CD4-positive, alpha-beta T cell treated with Interleukin-1 beta for 1 hour (primary cell): Measurements from ENCODE around the gene ACCS.

Experiments used
- DNase-seq, 2 donors: peaks; one replicate each; pipeline ENCODE4 v3.0.0-alpha.2; 2020 to 2022

ACCS gene

GRCh38 chr11:44095506-44096359 is 29.7 kb downstream of the ACCS start, which contains the start of gene EXT2:
EXT2 (plus strand) TSS chr11:44095678; CDS start chr11:44107713, 12,035 bp downstream.
- DNase-seq = peak; percentile 87

DNA sequence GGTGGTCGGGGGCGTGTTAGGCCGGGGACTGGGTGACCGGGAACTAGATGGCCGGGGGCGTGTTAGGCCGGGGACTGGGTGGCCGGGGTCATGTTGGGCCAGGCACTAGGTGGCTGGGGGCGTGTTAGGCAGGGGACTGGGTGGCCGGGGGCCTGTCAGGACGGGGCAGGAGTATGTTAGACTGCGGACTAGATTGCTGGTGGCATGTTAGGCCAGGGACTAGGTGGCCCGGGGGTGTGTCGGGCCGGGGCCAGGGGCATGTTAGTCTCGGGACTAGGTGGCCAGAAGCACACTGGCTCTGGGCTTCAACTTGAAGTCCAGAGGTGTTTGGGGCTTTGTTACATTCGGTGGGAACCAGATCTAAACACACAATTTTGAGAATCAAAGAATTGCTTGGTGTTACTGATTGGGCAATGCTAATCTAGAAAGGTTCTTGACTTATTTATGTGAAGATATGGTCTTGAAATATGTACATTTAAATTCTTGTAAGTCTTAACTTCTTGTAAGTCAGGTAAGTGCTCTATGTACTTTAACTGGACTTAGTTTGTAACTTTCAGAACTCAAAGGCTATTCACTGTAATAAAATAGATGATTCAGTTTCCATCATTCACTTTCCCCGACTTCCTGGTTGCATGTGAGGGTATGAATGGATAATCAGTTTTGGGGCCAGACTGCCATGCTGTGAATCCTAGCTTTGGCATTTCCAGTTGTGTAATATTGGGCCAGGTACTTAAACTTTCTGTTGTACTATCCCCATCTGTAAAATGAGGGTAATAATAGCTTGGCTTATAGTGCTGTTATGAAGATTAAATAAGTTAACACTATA is 30.5 kb downstream of the ACCS start:
- no peak for DNase-seq

DNA sequence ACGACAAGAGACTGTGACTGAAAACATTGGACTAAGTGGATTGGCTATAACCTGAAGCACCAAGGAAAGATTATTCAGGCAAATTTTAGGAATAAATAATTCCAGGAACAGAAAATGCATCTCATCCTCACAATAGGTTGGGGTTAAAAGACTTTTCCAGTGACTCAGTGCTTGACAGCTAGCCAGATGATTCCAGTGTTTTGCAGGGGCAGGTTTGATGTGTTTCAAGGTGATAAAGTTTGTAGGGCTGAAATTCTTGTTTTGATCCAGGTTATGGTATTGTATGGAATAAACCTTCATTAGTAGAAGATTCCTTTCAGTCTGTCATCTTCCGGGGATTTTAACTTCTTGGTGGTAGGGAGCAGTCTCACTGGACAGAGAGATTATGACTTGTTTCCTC is 31.8 kb downstream of the ACCS start:
- no peak for DNase-seq

DNA sequence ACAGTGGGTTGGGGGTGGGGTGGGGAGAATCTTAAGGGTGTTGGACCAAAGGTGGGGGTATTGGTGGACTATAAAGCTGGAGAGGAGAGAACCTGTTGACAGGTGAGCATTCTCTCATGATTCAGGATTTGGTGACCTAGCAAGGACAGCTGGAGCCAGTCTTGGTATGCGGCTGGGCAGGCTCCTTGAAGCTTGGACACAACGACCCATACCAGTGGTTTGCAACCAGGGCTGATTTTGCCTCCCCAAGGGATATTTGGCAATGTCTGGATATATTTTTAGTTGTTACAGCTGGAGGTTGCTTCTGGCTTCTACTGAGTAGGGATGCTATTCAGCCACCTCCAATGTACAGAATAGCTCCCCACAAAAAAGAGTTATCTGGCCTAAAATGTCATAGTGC is 35.0 kb downstream of the ACCS start:
- DNase-seq = no peak

GRCh38 chr11:44104481-44105294 is 38.6 kb downstream of the ACCS start:
- DNase-seq = no peak

GRCh38 chr11:44108260-44108659 is 42.2 kb downstream of the ACCS start:
- DNase-seq = no peak

DNA sequence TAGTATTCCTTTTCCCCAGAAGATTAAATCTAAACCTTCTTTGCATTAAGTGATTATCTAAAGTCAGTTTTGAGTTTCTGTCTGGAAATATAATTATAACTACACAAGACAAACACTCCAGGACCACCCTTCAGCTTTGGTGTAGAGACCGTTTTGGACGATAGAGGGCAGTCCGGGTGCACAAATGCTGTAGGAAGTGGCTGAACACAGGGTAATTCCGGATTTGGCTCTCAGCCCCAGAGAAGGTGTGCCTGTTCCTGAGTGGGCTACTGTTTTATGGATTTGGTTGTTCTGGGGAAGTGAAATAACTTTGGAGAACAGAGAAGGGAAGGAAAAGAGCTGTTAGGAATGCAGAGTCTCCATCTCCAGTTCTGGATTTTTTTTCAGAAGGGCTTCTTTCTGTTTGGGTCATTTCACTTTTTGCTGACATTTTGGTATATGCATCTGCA is 44.2 kb downstream of the ACCS start:
- DNase-seq = peak; percentile 45 to 57

- no peak for DNase-seq
Measured at GRCh38 chr11:44112091-44112821, 46.2 kb downstream of the ACCS start.

- DNase-seq = no peak
Measured at GRCh38 chr11:44113018-44113417, 46.9 kb downstream of the ACCS start.

DNA sequence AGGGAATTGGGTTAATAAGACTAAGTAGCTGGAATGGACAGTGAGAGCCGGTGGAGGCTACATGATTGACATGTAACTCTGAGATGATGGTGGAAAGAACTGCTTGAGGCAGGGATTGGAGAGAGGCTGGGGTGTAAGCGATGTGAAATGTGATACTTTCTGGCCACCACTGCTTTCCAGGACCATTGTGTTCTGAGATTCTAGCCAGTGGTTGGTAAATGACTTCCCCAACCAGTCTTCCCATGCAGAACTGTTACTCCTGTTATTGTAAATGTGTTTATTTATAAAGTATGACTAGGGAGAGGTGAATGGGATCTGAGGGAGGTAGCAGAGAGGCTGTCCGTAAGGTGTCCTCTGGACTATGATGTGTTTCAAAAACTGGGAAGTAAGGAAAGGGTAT is 47.5 kb downstream of the ACCS start:
- no peak for DNase-seq

GRCh38 chr11:44116234-44116830 is 50.3 kb downstream of the ACCS start:
- no peak for DNase-seq

GRCh38 chr11:44120169-44120568 is 54.1 kb downstream of the ACCS start:
- no peak for DNase-seq

- DNase-seq = no peak
Measured at GRCh38 chr11:44125598-44125997, 59.5 kb downstream of the ACCS start.

DNA sequence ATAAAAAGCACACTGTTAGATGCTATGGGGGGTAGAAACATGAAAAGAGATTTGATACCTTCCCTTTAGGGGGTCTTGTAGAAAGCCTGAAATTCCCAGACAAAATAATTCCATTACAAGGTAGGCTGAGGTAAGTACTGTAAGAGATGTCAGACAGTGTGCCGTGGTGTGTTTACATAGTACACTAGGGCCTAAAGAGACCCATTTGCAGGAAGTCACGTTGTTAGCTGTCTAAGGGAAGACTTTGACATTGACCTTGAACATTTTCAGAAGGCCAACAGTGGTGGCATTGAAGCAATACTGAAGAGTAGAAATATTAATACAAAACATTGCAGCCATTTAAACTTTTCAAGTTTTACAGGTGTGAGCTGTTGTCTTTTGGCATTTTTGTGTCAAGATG is 60.2 kb downstream of the ACCS start:
- DNase-seq = no peak

GRCh38 chr11:44127130-44127529 is 61.1 kb downstream of the ACCS start:
- no peak for DNase-seq

DNA sequence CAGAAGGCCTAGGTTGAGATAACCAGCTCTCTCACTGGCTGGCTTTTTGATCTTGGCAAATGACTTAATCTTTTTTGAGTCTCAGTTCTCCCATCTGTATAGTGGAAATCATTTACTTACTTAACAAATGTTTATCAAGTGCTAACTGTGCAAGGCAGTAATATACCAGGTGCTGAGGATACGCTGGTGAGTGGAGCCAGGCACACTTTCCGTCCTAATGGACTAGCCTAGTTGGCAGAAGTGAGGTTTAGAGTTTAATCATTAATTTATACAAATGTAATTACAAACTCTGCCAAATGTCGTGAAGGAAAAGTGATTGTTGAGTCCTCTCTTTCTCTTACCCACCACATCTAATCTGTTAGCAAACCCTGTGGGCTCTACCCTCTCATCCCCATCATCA is 62.7 kb downstream of the ACCS start:
- no peak for DNase-seq

- no peak for DNase-seq
Measured at GRCh38 chr11:44130751-44131150, 64.7 kb downstream of the ACCS start.

DNA sequence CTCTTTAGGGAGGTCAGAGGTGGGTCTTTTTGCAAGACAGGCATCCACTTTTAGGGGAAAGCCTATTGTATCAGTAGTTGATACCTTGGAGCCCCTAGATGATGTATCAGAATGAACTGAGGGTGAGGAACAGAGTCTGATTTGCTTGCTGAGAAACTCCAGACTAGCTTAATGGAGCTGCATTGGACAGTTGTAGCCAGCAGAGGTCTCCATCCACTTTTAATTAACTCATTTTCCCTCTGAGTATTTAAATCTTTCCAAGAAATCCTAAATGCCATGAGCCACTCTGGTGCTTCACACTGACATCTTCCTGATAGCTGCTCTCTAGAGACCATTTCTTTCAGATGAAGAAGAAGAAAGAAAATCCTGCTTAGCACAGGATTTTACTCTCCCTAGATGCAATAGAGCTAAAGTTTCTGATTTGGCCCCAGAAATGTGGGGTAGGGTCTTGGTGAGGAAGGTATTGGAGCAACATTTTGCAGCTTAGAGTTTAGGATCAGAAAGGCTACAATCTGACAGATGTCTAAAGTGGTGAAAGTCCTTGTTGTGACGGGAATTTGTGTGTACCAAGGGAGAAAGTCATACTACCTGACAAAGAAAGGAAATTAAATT is 67.4 kb downstream of the ACCS start:
- DNase-seq = no peak
